Esophagus muscularis mucosa (tissue), 4 donors: ENCODE data around the gene CDK14. TPM values are rescaled to one million over a fixed set of nuclear protein-coding genes. Genes with fewer than 3 reads are reported as not detected.

Source experiments
- DNase-seq: peaks from one replicate; pipeline ENCODE4 v3.0.0-alpha.2; 2017; ENCODE audit errors: extremely low spot score
- H3K27ac ChIP-seq, 4 donors: fragments of 200-600 bp; sonication (generic); replicated peaks in 1 of 4; 1 replicate in 3 of 4; 2 replicates in 1 of 4; pipeline ENCODE4 v1.5.1; 2016 to 2019; ENCODE audit warnings: mild to moderate bottlenecking in 1 of 4
- H3K27me3 ChIP-seq, 4 donors: fragments of 200-600 bp; sonication (generic); one replicate each; pipeline versions ENCODE4 v1.5.1 to v1.6.0; 2016 to 2019
- H3K36me3 ChIP-seq, 4 donors: fragments of 200-600 bp; sonication (generic); one replicate each; pipeline ENCODE4 v1.5.1; 2016 to 2019
- H3K4me1 ChIP-seq, 4 donors: fragments of 200-600 bp; sonication (generic); one replicate each; pipeline ENCODE4 v1.5.1; 2016 to 2019
- H3K4me3 ChIP-seq, 4 donors: fragments of 200-600 bp; sonication (generic); 1 replicate in 2 of 4; 2 replicates in 2 of 4; pipeline ENCODE4 v1.5.1; 2016 to 2019; ENCODE audit warnings: mild to moderate bottlenecking in 4 of 4, moderate library complexity in 1 of 4
- H3K9me3 ChIP-seq, 4 donors: fragments of 200-600 bp; sonication (generic); 1 replicate in 3 of 4; 2 replicates in 1 of 4; pipeline ENCODE4 v1.5.1; 2016 to 2019
- CTCF ChIP-seq, 3 experiments: fragments of 200-600 bp in 2 of 3; fragments of 450-650 bp in 1 of 3; sonication (generic) in 2 of 3; IDR thresholded peaks; one replicate each; pipeline ENCODE4 v1.5.1; 2017 to 2019; ENCODE audit warnings: antibody characterized with exemption in 3 of 3, mild to moderate bottlenecking in 2 of 3, moderate library complexity in 1 of 3
- EP300 ChIP-seq: sonication (generic); formaldehyde crosslinking; IDR thresholded peaks from one replicate; pipeline ENCODE4 v1.6.1; 2017; ENCODE audit warnings: antibody characterized with exemption
- POLR2A ChIP-seq: fragments of 450-650 bp; IDR thresholded peaks from one replicate; pipeline ENCODE4 v1.6.1; 2017; ENCODE audit warnings: antibody characterized with exemption, moderate library complexity, mild to moderate bottlenecking, low read depth
- POLR2AphosphoS5 ChIP-seq, 2 donors: sonication (generic); formaldehyde crosslinking; IDR thresholded peaks; one replicate each; pipeline ENCODE4 v1.6.1; 2017; ENCODE audit warnings: antibody characterized with exemption in 2 of 2
- WGBS: methylation state at CpG from one replicate; pipeline ENCODE4 v1.1.5; 2018; 5-methylcytosine and 5-hydroxymethylcytosine counted together
- intact Hi-C: fragments of 100-400 bp; cut with DNase I; formaldehyde crosslinking; loops from one replicate; pipeline ENCODE4 v1.15.1; 2023
- total RNA-seq, 4 donors: library from RNA; depleted of rRNA; stranded (reverse); fragments of >200 nt; gene quantifications; one replicate each; pipeline versions ENCODE4 v1.1.0 to v1.2.1, GENCODE V29; 2016

CDK14 gene
- total RNA-seq, 4 donors from 2014 or later: 9.6 to 17.7 (median 14.3) TPM

DNA sequence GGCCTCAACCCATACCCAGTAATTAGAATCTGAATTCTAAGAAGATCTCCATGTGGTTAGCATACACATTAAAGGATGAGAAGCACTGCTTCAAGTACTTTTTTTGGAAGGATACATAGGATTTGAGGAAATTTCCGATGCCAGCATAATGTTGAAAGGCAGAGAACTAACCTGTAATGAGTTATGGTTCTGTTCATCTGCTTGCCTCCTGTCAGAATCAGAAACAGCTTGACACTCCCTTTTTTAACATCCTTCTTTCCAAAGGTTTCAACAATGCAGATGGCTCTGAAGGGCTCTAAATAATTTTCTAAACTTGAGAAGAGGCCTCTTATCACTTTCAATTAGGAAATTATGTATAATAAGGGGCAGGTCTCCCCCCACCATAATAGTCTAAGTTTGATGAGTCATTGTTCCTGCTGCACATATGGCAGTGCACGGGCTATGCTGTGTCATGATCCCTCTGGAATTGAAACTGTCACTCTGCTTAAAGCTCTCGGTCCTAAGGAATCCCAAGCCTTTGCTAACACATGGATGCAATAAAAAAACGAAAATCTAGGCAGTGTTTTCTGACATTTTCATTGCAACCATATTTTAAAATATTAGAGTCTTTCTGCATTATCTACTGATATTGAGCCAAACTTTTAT, 376.9 kb downstream of the CDK14 start:
- DNase-seq: no peak
- Histone ChIP-seq H3K27me3 (no peaks in the 10 kb centered on the region), H3K9me3 (no peaks in the 10 kb centered on the region), H3K4me3 (no peak overlapping the region), H3K27ac (no peak overlapping the region), H3K36me3 (no peaks in the 10 kb centered on the region), H3K4me1 (no peaks in the 10 kb centered on the region)
- intact Hi-C loops: no loop called here
- TF ChIP-seq POLR2AphosphoS5 (IDR thresholded peaks at IDR 0.05) (no peak), POLR2A (no peak), EP300 (no peak), CTCF (IDR thresholded peaks at IDR 0.05) (no peak)
- WGBS: 90% methylated on average over 4 of the region's 4 CpGs

DNA sequence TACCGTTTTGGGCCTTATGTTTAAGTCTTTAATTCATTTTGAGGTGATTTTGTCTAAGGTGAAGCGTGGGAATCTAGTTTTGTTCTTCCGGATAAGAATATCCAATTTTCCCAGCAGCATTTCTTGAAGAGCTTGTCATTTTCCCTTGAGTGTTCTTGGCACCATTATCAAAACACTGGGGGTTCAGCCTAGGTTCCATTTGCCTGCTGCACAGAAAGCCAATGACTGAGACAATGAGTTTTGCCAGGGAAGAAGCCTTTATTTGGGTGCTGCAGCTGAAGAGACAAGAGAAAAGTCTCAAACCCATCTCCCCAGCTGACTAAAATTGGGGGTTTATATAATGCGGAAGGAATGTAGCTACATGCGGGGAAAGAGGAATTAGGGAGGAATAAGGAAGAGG, 380.9 kb downstream of the CDK14 start:
- Histone ChIP-seq H3K27ac (no peak overlapping the region), H3K4me1 (no peaks in the 10 kb centered on the region), H3K27me3 (no peaks in the 10 kb centered on the region), H3K36me3 (no peaks in the 10 kb centered on the region), H3K4me3 (no peak overlapping the region), H3K9me3 (no peaks in the 10 kb centered on the region)
- TF ChIP-seq EP300 (no peak), POLR2AphosphoS5 (IDR thresholded peaks at IDR 0.05) (no peak)
- 92% methylated on average over 5 of the region's 5 CpGs for WGBS
- intact Hi-C loops: no loop called here
- DNase-seq: no peak

GRCh38 chr7:90980545-90980944, 384.4 kb downstream of the CDK14 start:
- H3K36me3 ChIP-seq: no peaks in the 10 kb centered on the region
- intact Hi-C loops: no loop called here

DNA sequence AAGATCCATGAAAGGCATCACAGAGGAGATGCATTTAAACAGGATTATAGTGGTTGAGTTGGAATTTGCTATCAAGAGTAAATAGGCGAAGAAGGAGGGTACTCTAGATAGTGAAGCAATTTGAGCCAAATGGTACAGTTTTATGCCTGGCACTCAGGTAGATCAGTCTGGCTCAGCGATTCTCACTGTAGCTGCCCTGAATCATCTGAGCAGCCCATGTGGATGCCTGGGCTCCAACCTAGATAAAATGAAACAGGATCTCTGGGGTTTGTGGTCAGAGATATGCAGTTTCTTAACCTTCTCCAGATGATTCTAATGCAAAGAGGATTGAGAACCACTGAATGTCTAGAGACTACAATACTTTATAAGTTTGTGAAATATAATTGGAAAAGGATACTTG, 386.1 kb downstream of the CDK14 start:
- H3K4me1 ChIP-seq: no peaks in the 10 kb centered on the region
- no peak overlapping the region for H3K27ac ChIP-seq
- 93% methylated on average over 2 of the region's 2 CpGs for WGBS
- no peaks in the 10 kb centered on the region for H3K36me3 ChIP-seq
- no peaks in the 10 kb centered on the region for H3K27me3 ChIP-seq
- DNase-seq: no peak
- TF ChIP-seq POLR2A (no peak), EP300 (no peak)
- H3K4me3 ChIP-seq: no peak overlapping the region
- peaks cover 0 to 6% (median 0%) of the 10 kb centered on the region in 4 donors for H3K9me3 ChIP-seq
- intact Hi-C loops: no loop called here

More at GRCh38 chr7:90980545-90980944, 384.4 kb downstream of the CDK14 start:
- DNase-seq: no peak
- 59% methylated on average over 2 of the region's 2 CpGs for WGBS
- H3K4me1 ChIP-seq: no peaks in the 10 kb centered on the region
- TF ChIP-seq POLR2A (no peak), POLR2AphosphoS5 (IDR thresholded peaks at IDR 0.05) (no peak), CTCF (IDR thresholded peaks at IDR 0.05) (no peak), EP300 (no peak)
- H3K27me3 ChIP-seq: no peaks in the 10 kb centered on the region
- no peak overlapping the region for H3K27ac ChIP-seq
- peaks cover 0 to 6% (median 0%) of the 10 kb centered on the region in 4 donors for H3K9me3 ChIP-seq
- H3K4me3 ChIP-seq: no peak overlapping the region

DNA sequence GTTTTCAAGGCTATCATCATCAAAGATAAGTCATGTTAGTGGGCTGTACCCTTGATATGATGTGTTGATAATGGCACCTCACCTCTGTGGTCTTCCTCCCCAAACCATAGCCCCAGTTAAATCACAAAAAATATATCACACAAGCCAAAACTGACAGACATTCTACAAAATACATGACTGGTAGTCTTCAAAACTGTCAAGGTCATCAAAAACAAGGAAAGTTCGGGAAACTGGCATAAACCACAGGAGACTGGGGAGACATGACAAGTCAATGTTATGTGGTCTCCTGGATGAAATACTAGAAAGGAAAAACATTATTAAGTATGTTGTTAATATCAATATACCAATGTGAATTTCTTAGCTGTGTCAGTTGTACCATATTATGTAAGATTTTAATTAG, 388.6 kb downstream of the CDK14 start:
- 90% methylated on average over 1 of the region's 1 CpG for WGBS
- no peak overlapping the region for H3K27ac ChIP-seq
- H3K9me3 ChIP-seq: peaks cover 0 to 6% (median 0%) of the 10 kb centered on the region in 4 donors
- no peaks in the 10 kb centered on the region for H3K27me3 ChIP-seq
- no peak overlapping the region for H3K4me3 ChIP-seq
- TF ChIP-seq EP300: no peak
- no peak for TF ChIP-seq POLR2AphosphoS5 (IDR thresholded peaks at IDR 0.05)
- TF ChIP-seq CTCF (IDR thresholded peaks at IDR 0.05): no peak
- TF ChIP-seq POLR2A: no peak
- intact Hi-C loops: no loop called here
- no peaks in the 10 kb centered on the region for H3K4me1 ChIP-seq
- DNase-seq: no peak
- H3K36me3 ChIP-seq: no peaks in the 10 kb centered on the region

DNA sequence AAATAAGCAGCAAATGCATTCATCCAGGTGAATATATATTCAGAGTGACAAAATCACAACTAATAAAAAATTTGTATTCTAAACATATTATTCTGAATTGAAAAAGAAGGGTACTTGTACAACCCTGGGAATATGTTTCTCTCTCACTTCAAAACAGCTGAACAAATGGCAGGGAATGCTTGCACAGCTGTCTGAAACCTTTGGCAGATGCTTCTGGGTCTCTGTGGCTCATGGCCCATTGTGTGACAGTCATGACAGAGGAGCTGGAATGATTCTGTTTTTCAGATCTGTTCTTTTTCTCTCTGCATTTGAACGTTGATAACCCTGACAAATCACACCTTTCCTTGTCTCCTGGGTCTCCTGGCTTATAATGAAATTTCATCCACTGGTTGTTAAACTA, 392.4 kb downstream of the CDK14 start:
- DNase-seq: no peak
- WGBS: 42% methylated on average over 1 of the region's 1 CpG
- intact Hi-C loops: no loop called here
- no peaks in the 10 kb centered on the region for H3K27me3 ChIP-seq
- no peak overlapping the region for H3K4me3 ChIP-seq
- H3K9me3 ChIP-seq: no peaks in the 10 kb centered on the region
- H3K36me3 ChIP-seq: no peaks in the 10 kb centered on the region
- H3K27ac ChIP-seq: no peak overlapping the region
- H3K4me1 ChIP-seq: no peaks in the 10 kb centered on the region
- TF ChIP-seq CTCF (IDR thresholded peaks at IDR 0.05) (no peak), POLR2A (no peak), POLR2AphosphoS5 (IDR thresholded peaks at IDR 0.05) (no peak), EP300 (no peak)
